Ascending aorta (tissue), 2 donors: ENCODE results near the gene SPP2. TPM values are rescaled to one million over a fixed set of nuclear protein-coding genes. Genes with fewer than 3 reads are reported as not detected.

Source experiments
- DNase-seq, 2 donors: peaks; one replicate each; pipeline ENCODE4 v3.0.0-alpha.2; 2019; ENCODE audit warnings: low spot score in 2 of 2
- H3K27ac ChIP-seq, 2 donors: fragments of 200-600 bp; sonication (generic); one replicate each; pipeline ENCODE4 v1.5.1; 2016 to 2017; ENCODE audit warnings: mild to moderate bottlenecking in 1 of 2
- H3K27me3 ChIP-seq: fragments of 200-600 bp; sonication (generic); one replicate; pipeline ENCODE4 v1.5.1; 2017
- H3K36me3 ChIP-seq, 2 donors: fragments of 200-600 bp; sonication (generic); one replicate each; pipeline ENCODE4 v1.5.1; 2016
- H3K4me1 ChIP-seq, 2 donors: fragments of 200-600 bp; sonication (generic); one replicate each; pipeline ENCODE4 v1.5.1; 2016 to 2017; ENCODE audit warnings: mild to moderate bottlenecking in 1 of 2
- H3K4me3 ChIP-seq, 2 donors: fragments of 200-600 bp; sonication (generic); one replicate each; pipeline ENCODE4 v1.5.1; 2016 to 2017; ENCODE audit warnings: mild to moderate bottlenecking in 1 of 2
- H3K9me3 ChIP-seq, 2 donors: fragments of 200-600 bp; sonication (generic); one replicate each; pipeline ENCODE4 v1.5.1; 2016
- CTCF ChIP-seq, 3 experiments: fragments of 200-600 bp in 2 of 3; fragments of 450-650 bp in 1 of 3; sonication (generic) in 2 of 3; IDR thresholded peaks; one replicate each; pipeline ENCODE4 v1.5.1; 2016 to 2019; ENCODE audit warnings: antibody characterized with exemption in 3 of 3, mild to moderate bottlenecking in 1 of 3, moderate library complexity in 1 of 3
- intact Hi-C: fragments of 100-400 bp; cut with DNase I; formaldehyde crosslinking; loops from one replicate; pipeline ENCODE4 v1.15.1; 2023
- total RNA-seq: library from RNA; depleted of rRNA; stranded (reverse); fragments of >200 nt; gene quantifications from one replicate; pipeline ENCODE4 v1.1.0, GENCODE V29; 2016

SPP2 gene
- total RNA-seq, 1 donor from 2014 or later: not detected

- DNase-seq: no peak
- intact Hi-C loops: no loop called here
- no peak overlapping the region for H3K4me3 ChIP-seq
- no peaks in the 10 kb centered on the region for H3K36me3 ChIP-seq
- H3K27ac ChIP-seq: no peak overlapping the region
- H3K4me1 ChIP-seq: no peaks in the 10 kb centered on the region
- TF ChIP-seq CTCF (IDR thresholded peaks at IDR 0.05): no peak
- H3K9me3 ChIP-seq: peaks cover 0 to 2% of the 10 kb centered on the region in 2 donors
- H3K27me3 ChIP-seq: no peaks in the 10 kb centered on the region
Observed at GRCh38 chr2:234038076-234038802, 12.3 kb upstream of the SPP2 start.

GRCh38 chr2:234044157-234044556, 6.3 kb upstream of the SPP2 start:
- Histone ChIP-seq H3K27ac (no peak overlapping the region), H3K36me3 (no peaks in the 10 kb centered on the region), H3K9me3 (no peaks in the 10 kb centered on the region), H3K4me3 (no peak overlapping the region), H3K4me1 (no peaks in the 10 kb centered on the region), H3K27me3 (no peaks in the 10 kb centered on the region)
- intact Hi-C loops: no loop called here
- DNase-seq: no peak
- no peak for TF ChIP-seq CTCF (IDR thresholded peaks at IDR 0.05)

- intact Hi-C loops: no loop called here
- Histone ChIP-seq H3K36me3 (no peaks in the 10 kb centered on the region), H3K27ac (no peak overlapping the region), H3K9me3 (no peaks in the 10 kb centered on the region), H3K4me3 (no peak overlapping the region), H3K4me1 (no peaks in the 10 kb centered on the region), H3K27me3 (no peaks in the 10 kb centered on the region)
- DNase-seq: no peak
- no peak for TF ChIP-seq CTCF (IDR thresholded peaks at IDR 0.05)
Observed at GRCh38 chr2:234046521-234046920, 4.0 kb upstream of the SPP2 start.

- intact Hi-C loops: no loop called here
- Histone ChIP-seq H3K27ac (no peak overlapping the region), H3K27me3 (no peaks in the 10 kb centered on the region), H3K4me1 (no peaks in the 10 kb centered on the region), H3K9me3 (no peaks in the 10 kb centered on the region), H3K4me3 (no peak overlapping the region), H3K36me3 (no peaks in the 10 kb centered on the region)
- DNase-seq: no peak
- no peak for TF ChIP-seq CTCF (IDR thresholded peaks at IDR 0.05)
Observed at GRCh38 chr2:234047361-234047760, 3.1 kb upstream of the SPP2 start.

GRCh38 chr2:234048049-234048448, 2.5 kb upstream of the SPP2 start:
- no peak overlapping the region for H3K4me3 ChIP-seq
- no peak for TF ChIP-seq CTCF (IDR thresholded peaks at IDR 0.05)
- intact Hi-C loops: no loop called here
- H3K27me3 ChIP-seq: no peaks in the 10 kb centered on the region
- H3K27ac ChIP-seq: no peak overlapping the region
- DNase-seq: no peak
- H3K4me1 ChIP-seq: no peaks in the 10 kb centered on the region
- H3K36me3 ChIP-seq: no peaks in the 10 kb centered on the region
- H3K9me3 ChIP-seq: no peaks in the 10 kb centered on the region
